HS-5 (cell line): ENCODE measurements around the gene CCDC27.
A peak's percentile ranks its signal among the peaks of the same experiment; 100 is the strongest.
"Not testable (repeated sequence)": the region's sequence is repeated elsewhere in the genome, so short reads cannot be mapped to it uniquely, and the experiment has no call there.

Experiments used
- DNase-seq: peaks from one replicate; pipeline ENCODE4 v3.0.0-alpha.2; 2012; ENCODE audit warnings: low read depth

Gene CCDC27

GRCh38 chr1:3796215-3797061, 44.2 kb downstream of the CCDC27 start, which contains the start of gene LRRC47:
Gene LRRC47, minus strand, starts transcription at chr1:3796498. Its CDS starts 22 bp downstream, at chr1:3796476.
- DNase-seq = peak; percentile 49

- DNase-seq = no peak
These were observed 47.9 kb downstream of the CCDC27 start for GRCh38 chr1:3799976-3800685.

GRCh38 chr1:3800795-3801194, 48.5 kb downstream of the CCDC27 start:
- DNase-seq = not testable (repeated sequence)

GRCh38 chr1:3803905-3804626, 51.8 kb downstream of the CCDC27 start:
- DNase-seq = no peak

GRCh38 chr1:3804627-3804944, 52.3 kb downstream of the CCDC27 start:
- not testable (repeated sequence) for DNase-seq

GRCh38 chr1:3805038-3805437, 52.8 kb downstream of the CCDC27 start:
- no peak for DNase-seq

- DNase-seq = no peak
These were observed 55.5 kb downstream of the CCDC27 start for GRCh38 chr1:3807769-3808168.

- DNase-seq = no peak
These were observed 57.4 kb downstream of the CCDC27 start for GRCh38 chr1:3809680-3810079.

GRCh38 chr1:3810149-3810761, 58.0 kb downstream of the CCDC27 start:
- DNase-seq = not testable (repeated sequence)

GRCh38 chr1:3811595-3811911, 59.3 kb downstream of the CCDC27 start:
- no peak for DNase-seq

GRCh38 chr1:3814065-3814464, 61.8 kb downstream of the CCDC27 start:
- DNase-seq = no peak

GRCh38 chr1:3814771-3815561, 62.7 kb downstream of the CCDC27 start:
- no peak for DNase-seq

- no peak for DNase-seq
These were observed 64.3 kb downstream of the CCDC27 start for GRCh38 chr1:3816331-3817137.

GRCh38 chr1:3817138-3817740, 65.0 kb downstream of the CCDC27 start:
- DNase-seq = no peak

- DNase-seq = no peak
These were observed 65.8 kb downstream of the CCDC27 start for GRCh38 chr1:3817821-3818597.

GRCh38 chr1:3819771-3820200, 67.5 kb downstream of the CCDC27 start:
- DNase-seq = no peak

- no peak for DNase-seq
These were observed 68.1 kb downstream of the CCDC27 start for GRCh38 chr1:3820316-3820715.

- no peak for DNase-seq
These were observed 68.8 kb downstream of the CCDC27 start for GRCh38 chr1:3821004-3821403.
